OCI-LY1 (cell line): ENCODE data around the gene ZNF362.

Experiments
- H2AFZ ChIP-seq: fragments of 200-600 bp; sonication (generic), shearing (Covaris generic); 2 replicates; pipeline ENCODE4 v1.6.0; 2014; ENCODE audit warnings: antibody characterized with exemption, mild to moderate bottlenecking, low read length
- H3F3A ChIP-seq: fragments of 200-600 bp; sonication (generic), shearing (Covaris generic); 2 replicates; pipeline ENCODE4 v1.6.0; 2014; ENCODE audit warnings: mild to moderate bottlenecking, antibody characterized with exemption, low read length, moderate library complexity; ENCODE audit not compliant: insufficient read depth
- H3K27ac ChIP-seq: fragments of 200-600 bp; sonication (generic); 2 replicates; pipeline ENCODE4 v1.5.1; 2014; ENCODE audit warnings: low read length, mixed run types, mild to moderate bottlenecking, low read depth; ENCODE audit not compliant: poor library complexity, severe bottlenecking
- H3K27me3 ChIP-seq: fragments of 200-600 bp; sonication (generic); 2 replicates; pipeline ENCODE4 v1.6.0; 2014; ENCODE audit warnings: antibody characterized with exemption, mild to moderate bottlenecking, low read length, moderate library complexity; ENCODE audit not compliant: insufficient read depth
- H3K36me3 ChIP-seq: fragments of 200-600 bp; sonication (generic); 2 replicates; pipeline ENCODE4 v1.6.1; 2014; ENCODE audit warnings: mild to moderate bottlenecking, antibody characterized with exemption, low read length, moderate library complexity, mixed read lengths; ENCODE audit not compliant: insufficient read depth
- H3K4me1 ChIP-seq: fragments of 200-600 bp; sonication (generic); 2 replicates; pipeline ENCODE4 v1.5.1; 2014; ENCODE audit warnings: mild to moderate bottlenecking, low read length, moderate library complexity; ENCODE audit not compliant: insufficient read depth, severe bottlenecking
- H3K4me2 ChIP-seq: fragments of 200-600 bp; sonication (generic), shearing (Covaris generic); 2 replicates; pipeline ENCODE4 v1.6.1; 2014; ENCODE audit warnings: low read length
- H3K4me3 ChIP-seq: fragments of 200-600 bp; sonication (generic); 2 replicates; pipeline ENCODE4 v1.5.1; 2014; ENCODE audit warnings: low read length, low read depth, mild to moderate bottlenecking, mixed read lengths; ENCODE audit not compliant: poor library complexity, severe bottlenecking
- H3K79me2 ChIP-seq: fragments of 200-600 bp; shearing (Covaris generic); 2 replicates; pipeline ENCODE4 v1.6.1; 2016; ENCODE audit warnings: mixed run types, low read length, mixed read lengths; ENCODE audit not compliant: insufficient read depth
- H3K9ac ChIP-seq: fragments of 200-600 bp; sonication (generic), shearing (Covaris generic); 2 replicates; pipeline ENCODE4 v1.6.1; 2014; ENCODE audit warnings: mild to moderate bottlenecking, low read length, mixed read lengths
- H3K9me2 ChIP-seq: fragments of 200-600 bp; sonication (generic), shearing (Covaris generic); 2 replicates; pipeline ENCODE4 v1.6.1; 2014; ENCODE audit warnings: low read depth, mild to moderate bottlenecking, low read length, mixed read lengths
- H3K9me3 ChIP-seq: fragments of 200-600 bp; shearing (Covaris generic); 2 replicates; pipeline ENCODE4 v1.6.1; 2014; ENCODE audit warnings: low read length, mixed read lengths
- H4K20me1 ChIP-seq: fragments of 200-600 bp; sonication (generic), shearing (Covaris generic); 2 replicates; pipeline ENCODE4 v1.6.0; 2016; ENCODE audit warnings: mild to moderate bottlenecking, low read length; ENCODE audit not compliant: insufficient read depth
- EZH2 ChIP-seq: fragments of 200-600 bp; sonication (generic), shearing (Covaris generic); IDR thresholded peaks from 2 replicates; pipeline ENCODE4 v1.8.0; 2017; ENCODE audit warnings: borderline replicate concordance, mixed run types, mild to moderate bottlenecking, antibody characterized with exemption, low read length, moderate library complexity, mixed read lengths
- TF ChIP-seq, protein P1 (sequence below): fragments of 200-600 bp; sonication (generic), shearing (Covaris generic); IDR thresholded peaks from 2 replicates; pipeline ENCODE4 v1.5.1; 2017; ENCODE audit warnings: mild to moderate bottlenecking, antibody characterized with exemption, low read length, moderate library complexity, mixed read lengths

Gene ZNF362

GRCh38 chr1:33277488-33278084 is 21.3 kb downstream of the ZNF362 start:
- H3K4me2 ChIP-seq, result no peak overlapping the region
- no peaks in the 10 kb centered on the region for H3K9me3 ChIP-seq
- no peaks in the 10 kb centered on the region for H3K9me2 ChIP-seq
- no peaks in the 10 kb centered on the region for H3K27me3 ChIP-seq
- H4K20me1 ChIP-seq, result no peaks in the 10 kb centered on the region
- H2AFZ ChIP-seq, result no peak overlapping the region
- no peaks in the 10 kb centered on the region for H3K4me1 ChIP-seq
- no peak for TF ChIP-seq EZH2
- TF ChIP-seq, protein P1, sequence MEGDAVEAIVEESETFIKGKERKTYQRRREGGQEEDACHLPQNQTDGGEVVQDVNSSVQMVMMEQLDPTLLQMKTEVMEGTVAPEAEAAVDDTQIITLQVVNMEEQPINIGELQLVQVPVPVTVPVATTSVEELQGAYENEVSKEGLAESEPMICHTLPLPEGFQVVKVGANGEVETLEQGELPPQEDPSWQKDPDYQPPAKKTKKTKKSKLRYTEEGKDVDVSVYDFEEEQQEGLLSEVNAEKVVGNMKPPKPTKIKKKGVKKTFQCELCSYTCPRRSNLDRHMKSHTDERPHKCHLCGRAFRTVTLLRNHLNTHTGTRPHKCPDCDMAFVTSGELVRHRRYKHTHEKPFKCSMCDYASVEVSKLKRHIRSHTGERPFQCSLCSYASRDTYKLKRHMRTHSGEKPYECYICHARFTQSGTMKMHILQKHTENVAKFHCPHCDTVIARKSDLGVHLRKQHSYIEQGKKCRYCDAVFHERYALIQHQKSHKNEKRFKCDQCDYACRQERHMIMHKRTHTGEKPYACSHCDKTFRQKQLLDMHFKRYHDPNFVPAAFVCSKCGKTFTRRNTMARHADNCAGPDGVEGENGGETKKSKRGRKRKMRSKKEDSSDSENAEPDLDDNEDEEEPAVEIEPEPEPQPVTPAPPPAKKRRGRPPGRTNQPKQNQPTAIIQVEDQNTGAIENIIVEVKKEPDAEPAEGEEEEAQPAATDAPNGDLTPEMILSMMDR, result no peak
- H3K36me3 ChIP-seq, result no peaks in the 10 kb centered on the region
- no peak overlapping the region for H3K27ac ChIP-seq
- no peaks in the 10 kb centered on the region for H3F3A ChIP-seq
- no peak overlapping the region for H3K4me3 ChIP-seq
- no peaks in the 10 kb centered on the region for H3K79me2 ChIP-seq
- H3K9ac ChIP-seq, result no peak overlapping the region

DNA sequence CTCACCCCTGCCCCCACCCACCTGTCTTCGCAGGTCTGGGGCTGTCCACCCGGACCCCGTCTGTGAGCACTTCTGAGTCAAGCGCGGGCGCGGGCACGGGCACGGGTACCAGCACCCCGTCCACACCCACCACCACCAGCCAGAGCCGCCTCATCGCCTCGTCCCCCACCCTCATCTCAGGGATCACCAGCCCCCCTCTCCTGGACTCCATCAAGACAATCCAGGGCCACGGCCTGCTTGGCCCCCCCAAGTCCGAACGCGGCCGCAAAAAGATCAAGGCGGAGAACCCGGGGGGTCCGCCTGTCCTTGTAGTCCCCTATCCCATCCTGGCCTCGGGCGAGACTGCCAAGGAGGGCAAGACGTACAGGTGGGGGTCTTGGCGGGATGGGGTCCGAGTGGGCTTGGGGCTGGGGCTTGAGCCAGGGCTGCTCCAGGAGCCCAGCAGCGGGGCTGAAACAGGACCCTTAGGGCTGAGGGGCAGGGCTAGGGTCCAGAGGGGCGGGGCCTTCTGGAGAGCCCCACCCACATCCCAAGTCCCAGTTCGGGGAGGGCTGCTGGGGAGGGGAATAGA is 23.9 kb downstream of the ZNF362 start:
- no peaks in the 10 kb centered on the region for H3F3A ChIP-seq
- H2AFZ ChIP-seq, result no peak overlapping the region
- no peaks in the 10 kb centered on the region for H3K9me2 ChIP-seq
- H3K4me3 ChIP-seq, result no peak overlapping the region
- no peaks in the 10 kb centered on the region for H4K20me1 ChIP-seq
- H3K27ac ChIP-seq, result no peak overlapping the region
- H3K9me3 ChIP-seq, result no peaks in the 10 kb centered on the region
- H3K79me2 ChIP-seq, result no peaks in the 10 kb centered on the region
- H3K36me3 ChIP-seq, result no peaks in the 10 kb centered on the region
- TF ChIP-seq EZH2, result no peak
- TF ChIP-seq, protein P1, result no peak
- no peaks in the 10 kb centered on the region for H3K4me1 ChIP-seq
- no peaks in the 10 kb centered on the region for H3K27me3 ChIP-seq
- no peak overlapping the region for H3K9ac ChIP-seq
- H3K4me2 ChIP-seq, result no peak overlapping the region

- Histone ChIP-seq H3K4me2 (no peak overlapping the region), H3K9me2 (no peaks in the 10 kb centered on the region), H2AFZ (no peak overlapping the region), H3K27ac (no peak overlapping the region), H3F3A (no peaks in the 10 kb centered on the region), H3K27me3 (no peaks in the 10 kb centered on the region), H3K36me3 (no peaks in the 10 kb centered on the region), H3K9me3 (no peaks in the 10 kb centered on the region), H3K79me2 (no peaks in the 10 kb centered on the region), H3K4me1 (no peaks in the 10 kb centered on the region), H4K20me1 (no peaks in the 10 kb centered on the region), H3K9ac (no peak overlapping the region), H3K4me3 (no peak overlapping the region)
- TF ChIP-seq, protein P1, result no peak
- TF ChIP-seq EZH2, result no peak
Observed at GRCh38 chr1:33281554-33282303, 25.4 kb downstream of the ZNF362 start.
